ENCODE measurements around the gene CLN6.

DNA sequence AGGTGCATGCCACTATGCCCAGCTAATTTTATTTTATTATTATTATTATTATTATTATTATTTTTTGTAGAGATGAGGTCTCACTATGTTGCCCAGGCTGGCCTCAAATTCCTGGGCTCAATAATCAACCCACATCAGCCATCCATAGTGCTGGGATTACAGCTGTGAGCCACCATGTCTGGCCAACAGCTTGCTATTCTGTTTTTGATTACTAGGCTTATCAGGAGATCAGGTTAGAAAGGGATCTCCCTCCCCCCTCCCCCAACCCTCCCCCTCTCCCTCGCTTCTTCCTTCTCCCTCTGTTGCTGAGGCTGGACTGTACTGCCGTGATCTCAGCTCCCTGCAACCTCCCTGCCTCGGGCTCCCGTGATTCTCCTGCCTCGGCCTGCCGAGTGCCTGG, 8.6 kb downstream of the CLN6 start:
- TF ChIP-seq CTCF (conservative IDR thresholded peaks at IDR 0.05): no peak
- TF ChIP-seq ZFX (IDR thresholded peaks at IDR 0.05): no peak
